C4-2B (cell line): ENCODE data around the gene PSMD14.

Experiments used
- ZFX ChIP-seq: fragments of 450-650 bp; IDR thresholded peaks from 2 replicates; pipeline ENCODE4 v1.6.1; 2017
- TF ChIP-seq, protein P1 (sequence below): fragments of 450-650 bp; conservative IDR thresholded peaks from 2 replicates; pipeline ENCODE4 v1.5.1; 2017; ENCODE audit warnings: mild to moderate bottlenecking

DNA sequence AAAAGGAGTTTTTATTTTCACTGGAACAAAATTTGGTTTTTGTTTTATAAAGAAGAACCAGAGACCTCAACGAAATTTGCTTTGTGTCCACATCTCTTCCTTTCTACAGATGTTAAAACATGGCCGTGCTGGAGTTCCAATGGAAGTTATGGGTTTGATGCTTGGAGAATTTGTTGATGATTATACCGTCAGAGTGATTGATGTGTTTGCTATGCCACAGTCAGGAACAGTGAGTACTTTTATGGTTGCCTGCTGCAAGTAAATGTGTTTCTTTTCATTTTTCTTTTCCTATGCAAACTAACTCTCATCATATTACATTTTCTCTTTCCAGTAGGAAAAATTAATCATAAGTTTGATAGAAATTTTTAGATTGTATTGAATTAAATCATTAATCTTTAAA lies 59.5 kb downstream of the PSMD14 start:
- TF ChIP-seq, protein P1, sequence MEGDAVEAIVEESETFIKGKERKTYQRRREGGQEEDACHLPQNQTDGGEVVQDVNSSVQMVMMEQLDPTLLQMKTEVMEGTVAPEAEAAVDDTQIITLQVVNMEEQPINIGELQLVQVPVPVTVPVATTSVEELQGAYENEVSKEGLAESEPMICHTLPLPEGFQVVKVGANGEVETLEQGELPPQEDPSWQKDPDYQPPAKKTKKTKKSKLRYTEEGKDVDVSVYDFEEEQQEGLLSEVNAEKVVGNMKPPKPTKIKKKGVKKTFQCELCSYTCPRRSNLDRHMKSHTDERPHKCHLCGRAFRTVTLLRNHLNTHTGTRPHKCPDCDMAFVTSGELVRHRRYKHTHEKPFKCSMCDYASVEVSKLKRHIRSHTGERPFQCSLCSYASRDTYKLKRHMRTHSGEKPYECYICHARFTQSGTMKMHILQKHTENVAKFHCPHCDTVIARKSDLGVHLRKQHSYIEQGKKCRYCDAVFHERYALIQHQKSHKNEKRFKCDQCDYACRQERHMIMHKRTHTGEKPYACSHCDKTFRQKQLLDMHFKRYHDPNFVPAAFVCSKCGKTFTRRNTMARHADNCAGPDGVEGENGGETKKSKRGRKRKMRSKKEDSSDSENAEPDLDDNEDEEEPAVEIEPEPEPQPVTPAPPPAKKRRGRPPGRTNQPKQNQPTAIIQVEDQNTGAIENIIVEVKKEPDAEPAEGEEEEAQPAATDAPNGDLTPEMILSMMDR: no peak
- no peak for TF ChIP-seq ZFX
